ENCODE results near the gene C6orf118.

Gene C6orf118

GRCh38 chr6:165243801-165244200 is 65.6 kb downstream of the C6orf118 start:
- no peak overlapping the region for H3K4me2 ChIP-seq (ENCODE audit: low read length)
- no peaks in the 10 kb centered on the region for H3K9me3 ChIP-seq (ENCODE audit: control insufficient read depth, insufficient read depth, low read length)
- H3K4me3 ChIP-seq (ENCODE audit: low read length), result no peak overlapping the region
- H3K4me1 ChIP-seq (ENCODE audit: control insufficient read depth, low read length), result no peaks in the 10 kb centered on the region
- no peaks in the 10 kb centered on the region for H3F3A ChIP-seq (ENCODE audit: control insufficient read depth, insufficient read depth)
- no peaks in the 10 kb centered on the region for H3K79me2 ChIP-seq (ENCODE audit: control insufficient read depth, low read length)
- no peak overlapping the region for H3K27ac ChIP-seq (ENCODE audit: low read depth, low read length)
- no peaks in the 10 kb centered on the region for H3K27me3 ChIP-seq (ENCODE audit: control insufficient read depth, low read length)
- TF ChIP-seq CTCF (IDR thresholded peaks at IDR 0.05; ENCODE audit: low read depth, low read length, poor library complexity, severe bottlenecking) (no peak), EZH2phosphoT487 (IDR thresholded peaks at IDR 0.05; ENCODE audit: borderline replicate concordance, low read length) (no peak)
- H3K9me2 ChIP-seq (replicated peaks; ENCODE audit: control insufficient read depth, low read length), result no peaks in the 10 kb centered on the region
- H4K20me1 ChIP-seq (ENCODE audit: control insufficient read depth, insufficient read depth, low read depth, low read length), result no peaks in the 10 kb centered on the region
- H3K36me3 ChIP-seq (ENCODE audit: control insufficient read depth, low read length), result no peaks in the 10 kb centered on the region

GRCh38 chr6:165236326-165236725 is 73.1 kb downstream of the C6orf118 start:
- Histone ChIP-seq H3K4me2 (ENCODE audit: low read length) (no peak overlapping the region), H3K27me3 (ENCODE audit: control insufficient read depth, low read length) (no peaks in the 10 kb centered on the region), H3K9me2 (replicated peaks; ENCODE audit: control insufficient read depth, low read length) (no peaks in the 10 kb centered on the region), H4K20me1 (ENCODE audit: control insufficient read depth, insufficient read depth, low read depth, low read length) (no peaks in the 10 kb centered on the region), H3K27ac (ENCODE audit: low read depth, low read length) (no peak overlapping the region), H3K79me2 (ENCODE audit: control insufficient read depth, low read length) (no peaks in the 10 kb centered on the region), H3K4me3 (ENCODE audit: low read length) (no peak overlapping the region), H3K36me3 (ENCODE audit: control insufficient read depth, low read length) (no peaks in the 10 kb centered on the region), H3F3A (ENCODE audit: control insufficient read depth, insufficient read depth) (no peaks in the 10 kb centered on the region), H3K9me3 (ENCODE audit: control insufficient read depth, insufficient read depth, low read length) (peaks cover 7% of the 10 kb centered on the region; the same call in 1 of the 2 replicates), H3K4me1 (ENCODE audit: control insufficient read depth, low read length) (no peaks in the 10 kb centered on the region)
- TF ChIP-seq CTCF (IDR thresholded peaks at IDR 0.05; ENCODE audit: low read depth, low read length, poor library complexity, severe bottlenecking) (no peak), EZH2phosphoT487 (IDR thresholded peaks at IDR 0.05; ENCODE audit: borderline replicate concordance, low read length) (no peak)

- no peaks in the 10 kb centered on the region for H3K79me2 ChIP-seq (ENCODE audit: control insufficient read depth, low read length)
- H3K4me3 ChIP-seq (ENCODE audit: low read length), result no peak overlapping the region
- H4K20me1 ChIP-seq (ENCODE audit: control insufficient read depth, insufficient read depth, low read depth, low read length), result no peaks in the 10 kb centered on the region
- no peaks in the 10 kb centered on the region for H3K27me3 ChIP-seq (ENCODE audit: control insufficient read depth, low read length)
- H3K4me1 ChIP-seq (ENCODE audit: control insufficient read depth, low read length), result no peaks in the 10 kb centered on the region
- no peaks in the 10 kb centered on the region for H3F3A ChIP-seq (ENCODE audit: control insufficient read depth, insufficient read depth)
- H3K4me2 ChIP-seq (ENCODE audit: low read length), result no peak overlapping the region
- no peak overlapping the region for H3K27ac ChIP-seq (ENCODE audit: low read depth, low read length)
- H3K36me3 ChIP-seq (ENCODE audit: control insufficient read depth, low read length), result no peaks in the 10 kb centered on the region
- H3K9me3 ChIP-seq (ENCODE audit: control insufficient read depth, insufficient read depth, low read length), result peaks cover 7% of the 10 kb centered on the region; the same call in 1 of the 2 replicates
- no peak for TF ChIP-seq CTCF (IDR thresholded peaks at IDR 0.05; ENCODE audit: low read depth, low read length, poor library complexity, severe bottlenecking)
- H3K9me2 ChIP-seq (replicated peaks; ENCODE audit: control insufficient read depth, low read length), result no peaks in the 10 kb centered on the region
These were observed 76.5 kb downstream of the C6orf118 start for GRCh38 chr6:165232731-165233488.

All from DOHH2 (cell line).